K562 (cell line): ENCODE results near the gene ENDOD1. TPM values are rescaled to one million over a fixed set of nuclear protein-coding genes. Genes with fewer than 3 reads are reported as not detected.

Experiments used
- NFRKB ChIP-seq: fragments of 450-650 bp; IDR thresholded peaks from 2 replicates; pipeline ENCODE4 v1.6.1; 2016; ENCODE audit warnings: low read depth
- SRSF3 ChIP-seq: fragments of 200-400 bp; formaldehyde crosslinking; IDR thresholded peaks from 2 replicates; pipeline ENCODE4 v1.6.1; 2016; ENCODE audit warnings: mild to moderate bottlenecking, low read length, moderate library complexity; ENCODE audit not compliant: insufficient read depth
- ZBTB2 ChIP-seq: fragments of 450-650 bp; IDR thresholded peaks from 2 replicates; pipeline ENCODE4 v1.6.1; 2016; ENCODE audit warnings: antibody characterized with exemption
- ZNF318 ChIP-seq, 2 experiments: fragments of 450-650 bp; IDR thresholded peaks; 2 replicates each; pipeline ENCODE4 v1.6.1; 2016; ENCODE audit warnings: mild to moderate bottlenecking in 2 of 2, borderline replicate concordance in 1 of 2, low read depth in 1 of 2, moderate library complexity in 1 of 2
- polyA plus RNA-seq, 8 experiments: library from polyadenylated mRNA; depleted of rRNA in 4 of 8; stranded (reverse) in 5 of 8; unstranded in 3 of 8; fragments of >200 nt; fragmentation: Nextera tagmentation in 2 of 8; fragmentation: Illumina TruSeq in 1 of 8; extraction: Ambion mirVana in 2 of 8; extraction: Trizol in 1 of 8; gene quantifications; 2 replicates each; pipeline versions ENCODE4 v1.2.1 to v1.2.3, GENCODE V29; 2011 to 2014; ENCODE audit warnings: inconsistent platforms in 1 of 8, missing spikeins in 1 of 8
- total RNA-seq, 7 experiments: library from RNA; depleted of rRNA in 6 of 7; stranded (reverse); fragments of >200 nt in 6 of 7; fragmentation: Illumina TruSeq in 2 of 7; extraction: Trizol in 2 of 7; gene quantifications; 2 replicates each; pipeline versions ENCODE4 v1.2.1 to v1.2.3, GENCODE V29; 2011 to 2021; ENCODE audit warnings: low replicate concordance in 1 of 7

The ENDOD1 gene
- total and polyA plus RNA-seq, 9 of the 15 experiments (the other 6 are each of a cell fraction or from before 2014, with no cell fraction given): 4.2 to 11.8 (median 9.3) TPM

- TF ChIP-seq ZNF318 (IDR thresholded peaks at IDR 0.05; ENCODE audit: borderline replicate concordance in 1 of 2, low read depth in 1 of 2): no peak
- TF ChIP-seq ZBTB2: no peak
- no peak for TF ChIP-seq NFRKB
- TF ChIP-seq SRSF3: no peak
Measured at GRCh38 chr11:95166781-95167180, 77.1 kb downstream of the ENDOD1 start (continued).
